Psoas muscle (tissue), 8 donors: ENCODE results near the gene ADAP2. TPM values are rescaled to one million over a fixed set of nuclear protein-coding genes. Genes with fewer than 3 reads are reported as not detected.
A peak's percentile ranks its signal among the peaks of the same experiment; 100 is the strongest.
"Not testable (repeated sequence)": the region's sequence is repeated elsewhere in the genome, so short reads cannot be mapped to it uniquely, and the experiment has no call there.

Experiments used
- ATAC-seq, 4 donors: fragments of 200-7000 bp; cut with Tn5 transposase; one replicate each; pipeline ENCODE4 v1.9.1; 2020; ENCODE audit warnings: moderate library complexity in 3 of 4, mild to moderate bottlenecking in 2 of 4
- DNase-seq, 2 donors: peaks; one replicate each; pipeline ENCODE4 v3.0.0-alpha.2; 2020
- H3K27ac ChIP-seq: fragments of 200-600 bp; one replicate; pipeline ENCODE4 v1.8.0; 2022
- H3K27me3 ChIP-seq, 3 donors: fragments of 200-600 bp in 1 of 3; one replicate each; pipeline versions ENCODE4 v1.6.1 to v1.8.0; 2013 to 2022; ENCODE audit warnings: low read length in 2 of 3, mild to moderate bottlenecking in 2 of 3, moderate library complexity in 1 of 3; ENCODE audit not compliant: insufficient read depth in 3 of 3
- H3K36me3 ChIP-seq, 2 donors: fragments of 200-600 bp in 1 of 2; one replicate each; pipeline versions ENCODE4 v1.6.1 to v1.8.0; 2013 to 2022; ENCODE audit warnings: low read depth in 1 of 2, mild to moderate bottlenecking in 1 of 2, moderate library complexity in 1 of 2; ENCODE audit not compliant: insufficient read depth in 1 of 2
- H3K4me1 ChIP-seq: fragments of 200-600 bp; one replicate; pipeline ENCODE4 v1.8.0; 2022
- H3K4me3 ChIP-seq: fragments of 200-600 bp; one replicate; pipeline ENCODE4 v1.8.0; 2022; ENCODE audit warnings: mild to moderate bottlenecking
- H3K9me3 ChIP-seq: fragments of 200-600 bp; one replicate; pipeline ENCODE4 v1.8.0; 2022
- CTCF ChIP-seq: fragments of 200-600 bp; IDR thresholded peaks from one replicate; pipeline ENCODE4 v1.8.0; 2022; ENCODE audit warnings: antibody characterized with exemption
- WGBS, 3 donors: extraction: QIAGEN DNeasy Blood & Tissue Kit; methylation state at CpG; one replicate each; pipeline versions ENCODE4 v1.1.6 to v1.1.7; 2013; 5-methylcytosine and 5-hydroxymethylcytosine counted together
- intact Hi-C, 2 donors: fragments of 100-400 bp; cut with DNase I; formaldehyde crosslinking; loops; one replicate each; pipeline versions ENCODE4 v1.11.0 to v1.14.2; 2022
- polyA plus RNA-seq, 3 donors: library from polyadenylated mRNA; stranded (reverse); fragments of 200-250 nt; gene quantifications; one replicate each; pipeline ENCODE4 v1.2.3, GENCODE V29; 2013
- total RNA-seq, 4 donors: library from RNA; stranded (reverse); fragmentation: NEBNext Ultra II Directional in 2 of 4; extraction: Animal tissue kit (Norgen Biotek cat#: 25700) in 2 of 4; gene quantifications; one replicate each; pipeline versions ENCODE4 v1.2.1 to v1.2.4, GENCODE V29; 2021 to 2023
- donor health status: healthy with polysubstance abuse.
- donor health status: DM: no; HTN: no; CAD: no; lungs with moderate emphysema.
- donor health status: Bipolar disorder and iron deficiency.
- donor health status: healthy.
- donor health status: DM: yes; HTN: yes; CAD: no.
- donor health status: DM: no; HTN: no; CAD: no.
- donor health status: DM: no; HTN: no; CAD: no.
- donor health status: DM: yes; HTN: yes; CAD: no.

The ADAP2 gene
- total and polyA plus RNA-seq, 7 donors, result 1.0 to 4.6 (median 3.4) TPM

- no peak overlapping the region for H3K27ac ChIP-seq
- WGBS, 3 donors, result 83 to 87% (median 87%) methylated on average over 3 of the region's 3 CpGs
- TF ChIP-seq CTCF, result no peak
- DNase-seq (peak in 1 of 2 donors; percentile 8), ATAC-seq (no peak)
- no peak overlapping the region for H3K4me3 ChIP-seq
- H3K9me3 ChIP-seq, result no peaks in the 10 kb centered on the region
- H3K4me1 ChIP-seq, result no peaks in the 10 kb centered on the region
- intact Hi-C loops, result loop anchor here in 1 of 2 donors (2.0 kb wide), 1 partner anchor 21 kb away; no protein-coding TSS in a partner anchor
- no peaks in the 10 kb centered on the region for H3K36me3 ChIP-seq
- H3K27me3 ChIP-seq, result no peaks in the 10 kb centered on the region
Observed at GRCh38 chr17:30965686-30966085, 43.9 kb downstream of the ADAP2 start.

GRCh38 chr17:30967911-30968310, 46.2 kb downstream of the ADAP2 start:
- whole genome bisulfite sequencing, 3 donors, result 94 to 97% (median 94%) methylated on average over 13 of the region's 13 CpGs
- DNase-seq, result peak in 1 of 2 donors; percentile 19
- not testable (repeated sequence) for H3K27ac ChIP-seq, H3K4me3 ChIP-seq, H3K27me3 ChIP-seq, H3K9me3 ChIP-seq, H3K4me1 ChIP-seq, H3K36me3 ChIP-seq, ATAC-seq
- intact Hi-C loops, result loop anchor here in 1 of 2 donors (2.0 kb wide), 1 partner anchor 19 kb away; no protein-coding TSS in a partner anchor

- Histone ChIP-seq H3K36me3 (peaks cover 0 to 1% of the 10 kb centered on the region in 2 donors), H3K4me1 (no peaks in the 10 kb centered on the region), H3K4me3 (peak overlapping the region; percentile 92), H3K9me3 (peaks cover 3% of the 10 kb centered on the region), H3K27ac (peak overlapping the region; percentile 89), H3K27me3 (no peaks in the 10 kb centered on the region)
- WGBS, 3 donors, result 6 to 16% (median 7%) methylated on average over 31 of the region's 31 CpGs
- intact Hi-C loops, result loop anchor here in 1 of 2 donors (2.0 kb wide), 1 partner anchor 63 kb away; the partner anchor contains the start of gene TEFM
- ATAC-seq (peak in 3 of 4 donors; percentile 8 to 21 (median 9)), DNase-seq (peak in 1 of 2 donors; percentile 39)
- no peak for TF ChIP-seq CTCF
Observed at GRCh38 chr17:30969989-30970830, 48.5 kb downstream of the ADAP2 start.

- intact Hi-C loops, result loop anchor here in 1 of 2 donors (2.0 kb wide), 1 partner anchor 64 kb away; the partner anchor contains the start of gene TEFM
- Histone ChIP-seq H3K36me3 (peaks cover 0 to 2% of the 10 kb centered on the region in 2 donors), H3K4me3 (peak within 1 kb of the TSS; percentile 92), H3K27me3 (no peaks in the 10 kb centered on the region), H3K4me1 (no peaks in the 10 kb centered on the region), H3K9me3 (peaks cover 3% of the 10 kb centered on the region), H3K27ac (peak within 1 kb of the TSS; percentile 89)
- peak; percentile 89 to 93 (median 91) for ATAC-seq
- WGBS, 3 donors, result 0 to 2% (median 0%) methylated on average over 38 to 66 of the region's 66 CpGs
- TF ChIP-seq CTCF, result peak; percentile 43
- DNase-seq, result peak; percentile 82 to 87
Observed at GRCh38 chr17:30970831-30971567, 49.3 kb downstream of the ADAP2 start, which contains the start of gene RNF135. Gene RNF135, plus strand, starts transcription at chr17:30971039. Its CDS starts 35 bp downstream, at chr17:30971074.
